Cardiac septum (tissue), 1 donor: ENCODE measurements around the gene DBH. TPM values are rescaled to one million over a fixed set of nuclear protein-coding genes. Genes with fewer than 3 reads are reported as not detected.
"Not testable (repeated sequence)": the region's sequence is repeated elsewhere in the genome, so short reads cannot be mapped to it uniquely, and the experiment has no call there.

Experiments
- DNase-seq: peaks from one replicate; pipeline ENCODE4 v3.0.0-alpha.2; 2020; ENCODE audit warnings: low spot score
- intact Hi-C: fragments of 100-400 bp; cut with DNase I; formaldehyde crosslinking; loops from one replicate; pipeline ENCODE4 v1.14.0; 2022
- total RNA-seq: library from RNA; stranded (reverse); fragmentation: NEBNext Ultra II Directional; extraction: Animal tissue kit (Norgen Biotek cat#: 25700); gene quantifications from one replicate; pipeline ENCODE4 v1.2.1, GENCODE V29; 2021
- donor health status: DM: no; HTN: no; CAD: no.

The DBH gene
- total RNA-seq, 1 donor from 2014 or later: not detected

GRCh38 chr9:133658442-133659431 is 22.6 kb downstream of the DBH start:
- intact Hi-C loops: loop anchor here (2.0 kb wide), 1 partner anchor 92 kb away; no protein-coding TSS in a partner anchor
- no peak for DNase-seq

- intact Hi-C loops: loop anchor here (2.0 kb wide), 1 partner anchor 93 kb away; no protein-coding TSS in a partner anchor
- DNase-seq: no peak
These were observed 23.4 kb downstream of the DBH start for GRCh38 chr9:133659516-133659915.

GRCh38 chr9:133661846-133662540 is 25.8 kb downstream of the DBH start:
- intact Hi-C loops: no loop called here
- no peak for DNase-seq

GRCh38 chr9:133664173-133665050 is 28.2 kb downstream of the DBH start:
- intact Hi-C loops: no loop called here
- DNase-seq: no peak

GRCh38 chr9:133665096-133665495 is 28.9 kb downstream of the DBH start:
- intact Hi-C loops: no loop called here
- no peak for DNase-seq

GRCh38 chr9:133665535-133665934 is 29.4 kb downstream of the DBH start:
- DNase-seq: no peak
- intact Hi-C loops: no loop called here

- DNase-seq: no peak
- intact Hi-C loops: no loop called here
These were observed 30.2 kb downstream of the DBH start for GRCh38 chr9:133666387-133666786.

GRCh38 chr9:133666845-133667244 is 30.7 kb downstream of the DBH start:
- intact Hi-C loops: no loop called here
- DNase-seq: no peak

GRCh38 chr9:133667759-133668450 is 31.7 kb downstream of the DBH start:
- DNase-seq: no peak
- intact Hi-C loops: no loop called here

GRCh38 chr9:133669182-133669801 is 33.1 kb downstream of the DBH start:
- intact Hi-C loops: no loop called here
- DNase-seq: no peak

- no peak for DNase-seq
- intact Hi-C loops: no loop called here
These were observed 34.3 kb downstream of the DBH start for GRCh38 chr9:133670466-133670865.

GRCh38 chr9:133671371-133671770 is 35.2 kb downstream of the DBH start:
- intact Hi-C loops: no loop called here
- DNase-seq: no peak

GRCh38 chr9:133672503-133673257 is 36.5 kb downstream of the DBH start:
- DNase-seq: no peak
- intact Hi-C loops: no loop called here

- intact Hi-C loops: no loop called here
- no peak for DNase-seq
These were observed 37.1 kb downstream of the DBH start for GRCh38 chr9:133673258-133673655.

- intact Hi-C loops: no loop called here
- no peak for DNase-seq
These were observed 37.9 kb downstream of the DBH start for GRCh38 chr9:133674091-133674490.

- DNase-seq, intact Hi-C loops: not testable (repeated sequence)
These were observed 39.6 kb downstream of the DBH start for GRCh38 chr9:133675796-133676195.

- no peak for DNase-seq
- intact Hi-C loops: no loop called here
These were observed 40.3 kb downstream of the DBH start for GRCh38 chr9:133676450-133676849.
